GM23338 (cell line): ENCODE results near the gene SCFD2. TPM values are rescaled to one million over a fixed set of nuclear protein-coding genes. Genes with fewer than 3 reads are reported as not detected.

ENCODE experiments used
- ATAC-seq: fragments of 200-7000 bp; cut with Tn5 transposase; 3 replicates; pipeline ENCODE4 v1.9.1; 2020
- DNase-seq: peaks from one replicate; pipeline ENCODE4 v3.0.0-alpha.2; 2015; ENCODE audit warnings: low spot score
- H2AFZ ChIP-seq: fragments of 200-600 bp; sonication (generic); 2 replicates; pipeline ENCODE4 v1.8.0; 2016; ENCODE audit warnings: antibody characterized with exemption, mild to moderate bottlenecking, moderate library complexity
- H3F3A ChIP-seq: fragments of 200-600 bp; sonication (generic); replicated peaks from 2 replicates; pipeline ENCODE4 v1.8.0; 2017; ENCODE audit warnings: antibody characterized with exemption, mixed run types, low read depth
- H3K27ac ChIP-seq: fragments of 200-600 bp; sonication (generic); 2 replicates; pipeline ENCODE4 v1.6.1; 2016; ENCODE audit warnings: low read depth
- H3K27me3 ChIP-seq: fragments of 200-600 bp; sonication (generic); 2 replicates; pipeline ENCODE4 v1.8.0; 2016; ENCODE audit warnings: mild to moderate bottlenecking, mixed run types, moderate library complexity; ENCODE audit not compliant: insufficient read depth
- H3K36me3 ChIP-seq: fragments of 200-600 bp; sonication (generic); 2 replicates; pipeline ENCODE4 v1.8.0; 2016; ENCODE audit warnings: mild to moderate bottlenecking; ENCODE audit not compliant: insufficient read depth
- H3K4me1 ChIP-seq: fragments of 200-600 bp; sonication (generic); 2 replicates; pipeline ENCODE4 v1.8.0; 2016; ENCODE audit warnings: mild to moderate bottlenecking, moderate library complexity; ENCODE audit not compliant: insufficient read depth
- H3K4me2 ChIP-seq: fragments of 200-600 bp; sonication (generic); 2 replicates; pipeline ENCODE4 v1.7.1; 2017; ENCODE audit warnings: mixed run types
- H3K4me3 ChIP-seq: fragments of 200-600 bp; sonication (generic); 2 replicates; pipeline ENCODE4 v1.6.1; 2016; ENCODE audit warnings: mixed run types
- H3K79me2 ChIP-seq: fragments of 200-600 bp; sonication (generic); replicated peaks from 2 replicates; pipeline ENCODE4 v1.8.0; 2017; ENCODE audit warnings: mild to moderate bottlenecking; ENCODE audit not compliant: insufficient read depth
- H3K9me2 ChIP-seq: fragments of 200-600 bp; sonication (generic); 2 replicates; pipeline ENCODE4 v1.8.0; 2017; ENCODE audit not compliant: insufficient read depth
- H4K20me1 ChIP-seq: fragments of 200-600 bp; sonication (generic); replicated peaks from 2 replicates; pipeline ENCODE4 v1.8.0; 2017; ENCODE audit warnings: mild to moderate bottlenecking; ENCODE audit not compliant: insufficient read depth
- H3K27ac Mint-ChIP-seq: 2 replicates; pipeline ENCODE4 v1.8.0; 2020; ENCODE audit warnings: inconsistent platforms, mild to moderate bottlenecking, moderate library complexity, mixed read lengths
- H3K27me3 Mint-ChIP-seq: 3 replicates; pipeline ENCODE4 v1.8.0; 2022; ENCODE audit warnings: low read depth, mild to moderate bottlenecking, moderate library complexity, mixed read lengths, inconsistent platforms; ENCODE audit not compliant: insufficient read depth, poor library complexity
- H3K36me3 Mint-ChIP-seq: 3 replicates; pipeline ENCODE4 v1.8.0; 2021; ENCODE audit warnings: low read depth, mild to moderate bottlenecking, inconsistent platforms, moderate library complexity, mixed read lengths
- H3K4me1 Mint-ChIP-seq: 3 replicates; pipeline ENCODE4 v1.8.0; 2020; ENCODE audit warnings: mild to moderate bottlenecking, inconsistent platforms, mixed read lengths
- H3K4me3 Mint-ChIP-seq: 3 replicates; pipeline ENCODE4 v1.8.0; 2021; ENCODE audit warnings: moderate library complexity, mild to moderate bottlenecking, inconsistent platforms, mixed read lengths
- H3K9me3 Mint-ChIP-seq: 3 replicates; pipeline ENCODE4 v1.8.0; 2020; ENCODE audit warnings: moderate library complexity, mild to moderate bottlenecking, inconsistent platforms, mixed read lengths
- CREB1 ChIP-seq: fragments of 250-450 bp; sonication (Bioruptor Pico); IDR thresholded peaks from 2 replicates; pipeline ENCODE4 v1.5.0; 2020; ENCODE audit warnings: low read depth, mild to moderate bottlenecking, moderate library complexity
- EZH2 ChIP-seq: fragments of 200-600 bp; sonication (generic); IDR thresholded peaks from one replicate; pipeline ENCODE4 v1.8.0; 2017; ENCODE audit warnings: antibody characterized with exemption, mild to moderate bottlenecking, low read depth; ENCODE audit not compliant: unreplicated experiment
- EZH2phosphoT487 ChIP-seq: fragments of 200-600 bp; sonication (generic); IDR thresholded peaks from one replicate; pipeline ENCODE4 v1.8.1; 2018; ENCODE audit warnings: antibody characterized with exemption; ENCODE audit not compliant: unreplicated experiment
- JUNB ChIP-seq: IDR thresholded peaks from one replicate; pipeline ENCODE4 v1.6.1; 2016; ENCODE audit warnings: antibody characterized with exemption; ENCODE audit not compliant: unreplicated experiment
- NANOG ChIP-seq: IDR thresholded peaks from 2 replicates; pipeline ENCODE4 v1.6.1; 2016; ENCODE audit warnings: antibody characterized with exemption, borderline replicate concordance
- POLR2AphosphoS5 ChIP-seq: IDR thresholded peaks from 2 replicates; pipeline ENCODE4 v1.6.1; 2016; ENCODE audit warnings: antibody characterized with exemption, low read depth
- STAT1 ChIP-seq: IDR thresholded peaks from one replicate; pipeline ENCODE4 v1.6.1; 2016; ENCODE audit warnings: antibody characterized with exemption; ENCODE audit not compliant: unreplicated experiment
- ZNF114 ChIP-seq: fragments of 250-450 bp; sonication (Bioruptor Pico); IDR thresholded peaks from 2 replicates; pipeline ENCODE4 v1.5.0; 2020; ENCODE audit warnings: mild to moderate bottlenecking, moderate library complexity
- ZNF331 ChIP-seq: fragments of 250-450 bp; sonication (Bioruptor Pico); IDR thresholded peaks from 2 replicates; pipeline ENCODE4 v1.5.0; 2020; ENCODE audit warnings: low read depth, mild to moderate bottlenecking, moderate library complexity
- polyA plus RNA-seq: library from polyadenylated mRNA; unstranded; fragments of >200 nt; fragmentation: Nextera tagmentation; extraction: Ambion mirVana; gene quantifications from 2 replicates; pipeline ENCODE4 v1.2.1, GENCODE V29; 2016
- total RNA-seq: library from RNA; depleted of rRNA; stranded (reverse); fragments of >200 nt; shearing (Covaris generic); gene quantifications from 2 replicates; pipeline ENCODE4 v1.2.3, GENCODE V29; 2014
- TF ChIP-seq, protein P1 (sequence below), 2 experiments: fragments of 200-600 bp in 1 of 2; sonication (generic) in 1 of 2; conservative IDR thresholded peaks; 2 replicates each; pipeline versions ENCODE4 v1.5.1 to v1.6.1; 2016 to 2017; ENCODE audit warnings: antibody characterized with exemption in 2 of 2, low read depth in 2 of 2, mild to moderate bottlenecking in 2 of 2, moderate library complexity in 1 of 2
- TF ChIP-seq, protein P2 (sequence below): IDR thresholded peaks from 2 replicates; pipeline ENCODE4 v1.6.1; 2016; ENCODE audit warnings: antibody characterized with exemption
- TF ChIP-seq, protein P3 (sequence below): fragments of 250-450 bp; sonication (Bioruptor Pico); IDR thresholded peaks from 2 replicates; pipeline ENCODE4 v1.5.0; 2020; ENCODE audit warnings: mild to moderate bottlenecking, moderate library complexity
- TF ChIP-seq, protein P4 (sequence below): IDR thresholded peaks from one replicate; pipeline ENCODE4 v1.6.1; 2018; ENCODE audit warnings: antibody characterized with exemption; ENCODE audit not compliant: unreplicated experiment

Gene SCFD2
- total and polyA plus RNA-seq, 2 experiments from 2014 or later = 5.7 to 17.5 TPM

DNA sequence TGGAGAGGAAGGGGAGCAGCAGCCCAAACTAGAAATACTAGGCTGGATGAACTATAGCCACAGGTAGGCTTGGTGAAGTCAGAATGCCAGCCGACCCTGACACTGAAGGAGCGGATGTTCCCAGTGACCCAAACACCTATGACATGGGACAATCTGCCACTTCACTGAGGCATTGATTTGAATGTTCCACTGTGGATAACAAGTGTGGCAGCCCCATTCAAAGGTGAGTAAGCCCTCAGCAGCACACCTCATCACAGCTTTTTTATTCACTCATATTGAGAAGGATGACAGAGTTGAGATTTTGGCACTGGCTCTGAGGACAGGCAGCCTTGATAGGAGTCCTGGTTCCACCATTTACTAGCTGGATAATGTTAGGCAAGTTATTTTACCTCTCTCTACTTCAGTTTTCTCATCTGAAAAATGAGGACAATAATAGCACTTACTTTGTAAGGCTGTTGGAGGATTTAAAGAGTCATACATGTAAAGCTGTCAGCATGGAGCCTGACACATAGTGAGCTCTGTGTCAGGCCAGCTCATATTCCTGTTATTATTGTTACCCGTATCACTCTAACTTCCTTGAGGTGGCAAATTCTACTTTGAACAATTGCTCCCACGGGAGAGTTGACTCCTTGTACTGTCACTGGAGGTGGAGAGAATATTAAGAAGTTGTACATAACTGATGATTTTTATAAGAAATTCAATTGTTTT is 389.2 kb downstream of the SCFD2 start:
- DNase-seq (no peak), ATAC-seq (no peak)
- H3K27ac Mint-ChIP-seq = no peak overlapping the region
- H3K4me3 Mint-ChIP-seq = no peak overlapping the region
- no peaks in the 10 kb centered on the region for H3F3A ChIP-seq
- no peaks in the 10 kb centered on the region for H3K36me3 ChIP-seq
- H3K4me2 ChIP-seq = no peak overlapping the region
- H2AFZ ChIP-seq = no peak overlapping the region
- no peak overlapping the region for H3K27ac ChIP-seq
- no peaks in the 10 kb centered on the region for H3K27me3 Mint-ChIP-seq
- H3K9me2 ChIP-seq = no peaks in the 10 kb centered on the region
- peaks cover 4% of the 10 kb centered on the region; the same call in 2 of the 3 replicates for H3K9me3 Mint-ChIP-seq
- H3K36me3 Mint-ChIP-seq = peaks cover 7% of the 10 kb centered on the region; the same call in 2 of the 3 replicates
- no peaks in the 10 kb centered on the region for H3K4me1 ChIP-seq
- no peaks in the 10 kb centered on the region for H4K20me1 ChIP-seq
- no peak overlapping the region for H3K4me3 ChIP-seq
- H3K79me2 ChIP-seq = no peaks in the 10 kb centered on the region
- TF ChIP-seq JUNB (no peak), STAT1 (no peak), CREB1 (CRISPR knock-in tag) (no peak), POLR2AphosphoS5 (no peak), EZH2 (no peak), ZNF331 (CRISPR knock-in tag) (no peak), EZH2phosphoT487 (no peak), NANOG (no peak), ZNF114 (CRISPR knock-in tag) (no peak)
- TF ChIP-seq, protein P1, sequence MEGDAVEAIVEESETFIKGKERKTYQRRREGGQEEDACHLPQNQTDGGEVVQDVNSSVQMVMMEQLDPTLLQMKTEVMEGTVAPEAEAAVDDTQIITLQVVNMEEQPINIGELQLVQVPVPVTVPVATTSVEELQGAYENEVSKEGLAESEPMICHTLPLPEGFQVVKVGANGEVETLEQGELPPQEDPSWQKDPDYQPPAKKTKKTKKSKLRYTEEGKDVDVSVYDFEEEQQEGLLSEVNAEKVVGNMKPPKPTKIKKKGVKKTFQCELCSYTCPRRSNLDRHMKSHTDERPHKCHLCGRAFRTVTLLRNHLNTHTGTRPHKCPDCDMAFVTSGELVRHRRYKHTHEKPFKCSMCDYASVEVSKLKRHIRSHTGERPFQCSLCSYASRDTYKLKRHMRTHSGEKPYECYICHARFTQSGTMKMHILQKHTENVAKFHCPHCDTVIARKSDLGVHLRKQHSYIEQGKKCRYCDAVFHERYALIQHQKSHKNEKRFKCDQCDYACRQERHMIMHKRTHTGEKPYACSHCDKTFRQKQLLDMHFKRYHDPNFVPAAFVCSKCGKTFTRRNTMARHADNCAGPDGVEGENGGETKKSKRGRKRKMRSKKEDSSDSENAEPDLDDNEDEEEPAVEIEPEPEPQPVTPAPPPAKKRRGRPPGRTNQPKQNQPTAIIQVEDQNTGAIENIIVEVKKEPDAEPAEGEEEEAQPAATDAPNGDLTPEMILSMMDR (conservative IDR thresholded peaks at IDR 0.05; ENCODE audit: low read depth in 2 of 2) = no peak
- TF ChIP-seq, protein P2, sequence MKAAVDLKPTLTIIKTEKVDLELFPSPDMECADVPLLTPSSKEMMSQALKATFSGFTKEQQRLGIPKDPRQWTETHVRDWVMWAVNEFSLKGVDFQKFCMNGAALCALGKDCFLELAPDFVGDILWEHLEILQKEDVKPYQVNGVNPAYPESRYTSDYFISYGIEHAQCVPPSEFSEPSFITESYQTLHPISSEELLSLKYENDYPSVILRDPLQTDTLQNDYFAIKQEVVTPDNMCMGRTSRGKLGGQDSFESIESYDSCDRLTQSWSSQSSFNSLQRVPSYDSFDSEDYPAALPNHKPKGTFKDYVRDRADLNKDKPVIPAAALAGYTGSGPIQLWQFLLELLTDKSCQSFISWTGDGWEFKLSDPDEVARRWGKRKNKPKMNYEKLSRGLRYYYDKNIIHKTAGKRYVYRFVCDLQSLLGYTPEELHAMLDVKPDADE = no peak
- TF ChIP-seq, protein P3, sequence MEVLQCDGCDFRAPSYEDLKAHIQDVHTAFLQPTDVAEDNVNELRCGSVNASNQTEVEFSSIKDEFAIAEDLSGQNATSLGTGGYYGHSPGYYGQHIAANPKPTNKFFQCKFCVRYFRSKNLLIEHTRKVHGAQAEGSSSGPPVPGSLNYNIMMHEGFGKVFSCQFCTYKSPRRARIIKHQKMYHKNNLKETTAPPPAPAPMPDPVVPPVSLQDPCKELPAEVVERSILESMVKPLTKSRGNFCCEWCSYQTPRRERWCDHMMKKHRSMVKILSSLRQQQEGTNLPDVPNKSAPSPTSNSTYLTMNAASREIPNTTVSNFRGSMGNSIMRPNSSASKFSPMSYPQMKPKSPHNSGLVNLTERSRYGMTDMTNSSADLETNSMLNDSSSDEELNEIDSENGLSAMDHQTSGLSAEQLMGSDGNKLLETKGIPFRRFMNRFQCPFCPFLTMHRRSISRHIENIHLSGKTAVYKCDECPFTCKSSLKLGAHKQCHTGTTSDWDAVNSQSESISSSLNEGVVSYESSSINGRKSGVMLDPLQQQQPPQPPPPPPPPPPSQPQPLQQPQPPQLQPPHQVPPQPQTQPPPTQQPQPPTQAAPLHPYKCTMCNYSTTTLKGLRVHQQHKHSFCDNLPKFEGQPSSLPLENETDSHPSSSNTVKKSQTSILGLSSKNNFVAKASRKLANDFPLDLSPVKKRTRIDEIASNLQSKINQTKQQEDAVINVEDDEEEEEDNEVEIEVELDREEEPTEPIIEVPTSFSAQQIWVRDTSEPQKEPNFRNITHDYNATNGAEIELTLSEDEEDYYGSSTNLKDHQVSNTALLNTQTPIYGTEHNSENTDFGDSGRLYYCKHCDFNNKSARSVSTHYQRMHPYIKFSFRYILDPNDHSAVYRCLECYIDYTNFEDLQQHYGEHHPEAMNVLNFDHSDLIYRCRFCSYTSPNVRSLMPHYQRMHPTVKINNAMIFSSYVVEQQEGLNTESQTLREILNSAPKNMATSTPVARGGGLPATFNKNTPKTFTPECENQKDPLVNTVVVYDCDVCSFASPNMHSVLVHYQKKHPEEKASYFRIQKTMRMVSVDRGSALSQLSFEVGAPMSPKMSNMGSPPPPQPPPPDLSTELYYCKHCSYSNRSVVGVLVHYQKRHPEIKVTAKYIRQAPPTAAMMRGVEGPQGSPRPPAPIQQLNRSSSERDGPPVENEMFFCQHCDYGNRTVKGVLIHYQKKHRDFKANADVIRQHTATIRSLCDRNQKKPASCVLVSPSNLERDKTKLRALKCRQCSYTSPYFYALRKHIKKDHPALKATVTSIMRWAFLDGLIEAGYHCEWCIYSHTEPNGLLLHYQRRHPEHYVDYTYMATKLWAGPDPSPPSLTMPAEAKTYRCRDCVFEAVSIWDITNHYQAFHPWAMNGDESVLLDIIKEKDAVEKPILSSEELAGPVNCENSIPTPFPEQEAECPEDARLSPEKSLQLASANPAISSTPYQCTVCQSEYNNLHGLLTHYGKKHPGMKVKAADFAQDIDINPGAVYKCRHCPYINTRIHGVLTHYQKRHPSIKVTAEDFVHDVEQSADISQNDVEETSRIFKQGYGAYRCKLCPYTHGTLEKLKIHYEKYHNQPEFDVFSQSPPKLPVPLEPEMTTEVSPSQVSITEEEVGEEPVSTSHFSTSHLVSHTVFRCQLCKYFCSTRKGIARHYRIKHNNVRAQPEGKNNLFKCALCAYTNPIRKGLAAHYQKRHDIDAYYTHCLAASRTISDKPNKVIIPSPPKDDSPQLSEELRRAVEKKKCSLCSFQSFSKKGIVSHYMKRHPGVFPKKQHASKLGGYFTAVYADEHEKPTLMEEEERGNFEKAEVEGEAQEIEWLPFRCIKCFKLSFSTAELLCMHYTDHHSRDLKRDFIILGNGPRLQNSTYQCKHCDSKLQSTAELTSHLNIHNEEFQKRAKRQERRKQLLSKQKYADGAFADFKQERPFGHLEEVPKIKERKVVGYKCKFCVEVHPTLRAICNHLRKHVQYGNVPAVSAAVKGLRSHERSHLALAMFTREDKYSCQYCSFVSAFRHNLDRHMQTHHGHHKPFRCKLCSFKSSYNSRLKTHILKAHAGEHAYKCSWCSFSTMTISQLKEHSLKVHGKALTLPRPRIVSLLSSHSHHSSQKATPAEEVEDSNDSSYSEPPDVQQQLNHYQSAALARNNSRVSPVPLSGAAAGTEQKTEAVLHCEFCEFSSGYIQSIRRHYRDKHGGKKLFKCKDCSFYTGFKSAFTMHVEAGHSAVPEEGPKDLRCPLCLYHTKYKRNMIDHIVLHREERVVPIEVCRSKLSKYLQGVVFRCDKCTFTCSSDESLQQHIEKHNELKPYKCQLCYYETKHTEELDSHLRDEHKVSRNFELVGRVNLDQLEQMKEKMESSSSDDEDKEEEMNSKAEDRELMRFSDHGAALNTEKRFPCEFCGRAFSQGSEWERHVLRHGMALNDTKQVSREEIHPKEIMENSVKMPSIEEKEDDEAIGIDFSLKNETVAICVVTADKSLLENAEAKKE = no peak
- TF ChIP-seq, protein P4, sequence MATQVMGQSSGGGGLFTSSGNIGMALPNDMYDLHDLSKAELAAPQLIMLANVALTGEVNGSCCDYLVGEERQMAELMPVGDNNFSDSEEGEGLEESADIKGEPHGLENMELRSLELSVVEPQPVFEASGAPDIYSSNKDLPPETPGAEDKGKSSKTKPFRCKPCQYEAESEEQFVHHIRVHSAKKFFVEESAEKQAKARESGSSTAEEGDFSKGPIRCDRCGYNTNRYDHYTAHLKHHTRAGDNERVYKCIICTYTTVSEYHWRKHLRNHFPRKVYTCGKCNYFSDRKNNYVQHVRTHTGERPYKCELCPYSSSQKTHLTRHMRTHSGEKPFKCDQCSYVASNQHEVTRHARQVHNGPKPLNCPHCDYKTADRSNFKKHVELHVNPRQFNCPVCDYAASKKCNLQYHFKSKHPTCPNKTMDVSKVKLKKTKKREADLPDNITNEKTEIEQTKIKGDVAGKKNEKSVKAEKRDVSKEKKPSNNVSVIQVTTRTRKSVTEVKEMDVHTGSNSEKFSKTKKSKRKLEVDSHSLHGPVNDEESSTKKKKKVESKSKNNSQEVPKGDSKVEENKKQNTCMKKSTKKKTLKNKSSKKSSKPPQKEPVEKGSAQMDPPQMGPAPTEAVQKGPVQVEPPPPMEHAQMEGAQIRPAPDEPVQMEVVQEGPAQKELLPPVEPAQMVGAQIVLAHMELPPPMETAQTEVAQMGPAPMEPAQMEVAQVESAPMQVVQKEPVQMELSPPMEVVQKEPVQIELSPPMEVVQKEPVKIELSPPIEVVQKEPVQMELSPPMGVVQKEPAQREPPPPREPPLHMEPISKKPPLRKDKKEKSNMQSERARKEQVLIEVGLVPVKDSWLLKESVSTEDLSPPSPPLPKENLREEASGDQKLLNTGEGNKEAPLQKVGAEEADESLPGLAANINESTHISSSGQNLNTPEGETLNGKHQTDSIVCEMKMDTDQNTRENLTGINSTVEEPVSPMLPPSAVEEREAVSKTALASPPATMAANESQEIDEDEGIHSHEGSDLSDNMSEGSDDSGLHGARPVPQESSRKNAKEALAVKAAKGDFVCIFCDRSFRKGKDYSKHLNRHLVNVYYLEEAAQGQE = no peak
- H3K27me3 ChIP-seq = no peaks in the 10 kb centered on the region
- H3K4me1 Mint-ChIP-seq = peaks cover 11% of the 10 kb centered on the region
